ENCODE data around the gene NTMT1. TPM values are rescaled to one million over a fixed set of nuclear protein-coding genes. Genes with fewer than 3 reads are reported as not detected.

NTMT1 gene
- total and polyA plus RNA-seq, 9 of the 15 experiments (the other 6 are each of a cell fraction or from before 2014, with no cell fraction given): 42.1 to 116 (median 74.7) TPM

DNA sequence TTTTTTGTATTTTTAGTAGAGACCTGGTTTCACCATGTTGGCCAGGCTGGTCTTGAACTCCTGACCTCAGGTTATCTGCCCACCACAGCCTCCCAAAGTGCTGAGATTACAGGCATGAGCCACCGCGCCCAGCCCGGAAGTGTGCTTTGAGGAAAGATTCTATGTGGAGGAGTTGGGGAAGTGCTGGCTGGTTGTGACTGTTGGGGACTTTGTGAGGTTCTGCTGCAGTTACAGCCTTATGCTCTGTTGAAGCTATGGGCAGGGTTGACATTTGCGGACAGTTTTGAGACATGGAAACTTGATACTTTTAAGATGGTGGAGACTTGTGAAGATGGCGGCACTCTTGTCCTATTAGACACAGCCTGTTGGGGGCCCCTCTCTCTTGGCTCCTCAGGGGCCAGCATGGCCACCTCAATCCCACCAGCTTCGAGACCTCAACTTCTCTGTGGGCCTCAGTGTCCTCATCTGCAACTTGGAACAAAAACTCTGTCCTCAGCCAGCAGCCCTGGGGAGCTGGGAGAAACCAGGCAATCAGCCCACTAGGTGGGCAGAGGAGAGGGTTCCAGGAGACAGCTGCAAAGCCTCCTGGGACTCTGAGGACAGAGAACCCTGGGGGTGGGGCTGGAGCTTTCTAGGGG lies 29.9 kb upstream of the NTMT1 start (continued):
- TF ChIP-seq ZNF699 (CRISPR knock-in tag; IDR thresholded peaks at IDR 0.05; ENCODE audit: insufficient replicate concordance) (no peak), ZBED1 (IDR thresholded peaks at IDR 0.05) (no peak), ETS1 (conservative IDR thresholded peaks at IDR 0.05; ENCODE audit: control insufficient read depth, low read depth, low read length) (no peak), WHSC1 (IDR thresholded peaks at IDR 0.05; ENCODE audit: low read length) (no peak), NUFIP1 (IDR thresholded peaks at IDR 0.05; ENCODE audit: partially characterized antibody) (no peak), NCOR1 (IDR thresholded peaks at IDR 0.05) (peak; percentile 94), MEF2D (tag; conservative IDR thresholded peaks at IDR 0.05; ENCODE audit: low read depth) (peak; percentile 87), ZNF217 (CRISPR knock-in tag; IDR thresholded peaks at IDR 0.05) (no peak), CC2D1A (IDR thresholded peaks at IDR 0.05) (peak; percentile 74; the same call in 1 of the 2 replicates), ZNF583 (CRISPR knock-in tag; IDR thresholded peaks at IDR 0.05) (peak; percentile 96), ZNF41 (CRISPR knock-in tag; conservative IDR thresholded peaks at IDR 0.05) (peak; percentile 83), DIDO1 (tag; IDR thresholded peaks at IDR 0.05; ENCODE audit: low read depth) (no peak), CBFB (CRISPR knock-in tag; IDR thresholded peaks at IDR 0.05) (no peak), EZH2 (IDR thresholded peaks at IDR 0.05; ENCODE audit: borderline replicate concordance, low read depth, low read length) (no peak), NR4A1 (CRISPR knock-in tag; IDR thresholded peaks at IDR 0.05) (0 out of 2 replicates have a peak, but pooled peaks have one; percentile 59), NR4A1 (tag; IDR thresholded peaks at IDR 0.05) (peak; percentile 98), KAT2B (IDR thresholded peaks at IDR 0.05; ENCODE audit: low read depth, low read length) (no peak), CBFA2T2 (conservative IDR thresholded peaks at IDR 0.05) (peak; percentile 93), ZNF655 (CRISPR knock-in tag; IDR thresholded peaks at IDR 0.05) (no peak), HNRNPUL1 (IDR thresholded peaks at IDR 0.05; ENCODE audit: low read length) (no peak), TCF7L2 (IDR thresholded peaks at IDR 0.05; ENCODE audit: low read depth, low read length) (no peak), POLR2H (tag; IDR thresholded peaks at IDR 0.05; ENCODE audit: low read depth) (no peak), ZNF146 (CRISPR knock-in tag; IDR thresholded peaks at IDR 0.05; ENCODE audit: unreplicated experiment) (no peak)
- TF ChIP-seq, protein P1, sequence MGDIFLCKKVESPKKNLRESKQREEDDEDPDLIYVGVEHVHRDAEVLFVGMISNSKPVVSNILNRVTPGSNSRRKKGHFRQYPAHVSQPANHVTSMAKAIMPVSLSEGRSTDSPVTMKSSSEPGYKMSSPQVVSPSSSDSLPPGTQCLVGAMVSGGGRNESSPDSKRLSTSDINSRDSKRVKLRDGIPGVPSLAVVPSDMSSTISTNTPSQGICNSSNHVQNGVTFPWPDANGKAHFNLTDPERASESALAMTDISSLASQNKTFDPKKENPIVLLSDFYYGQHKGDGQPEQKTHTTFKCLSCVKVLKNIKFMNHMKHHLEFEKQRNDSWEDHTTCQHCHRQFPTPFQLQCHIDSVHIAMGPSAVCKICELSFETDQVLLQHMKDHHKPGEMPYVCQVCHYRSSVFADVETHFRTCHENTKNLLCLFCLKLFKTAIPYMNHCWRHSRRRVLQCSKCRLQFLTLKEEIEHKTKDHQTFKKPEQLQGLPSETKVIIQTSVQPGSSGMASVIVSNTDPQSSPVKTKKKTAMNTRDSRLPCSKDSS (IDR thresholded peaks at IDR 0.05; ENCODE audit: low read depth, partially characterized antibody): no peak
- TF ChIP-seq, protein P2, sequence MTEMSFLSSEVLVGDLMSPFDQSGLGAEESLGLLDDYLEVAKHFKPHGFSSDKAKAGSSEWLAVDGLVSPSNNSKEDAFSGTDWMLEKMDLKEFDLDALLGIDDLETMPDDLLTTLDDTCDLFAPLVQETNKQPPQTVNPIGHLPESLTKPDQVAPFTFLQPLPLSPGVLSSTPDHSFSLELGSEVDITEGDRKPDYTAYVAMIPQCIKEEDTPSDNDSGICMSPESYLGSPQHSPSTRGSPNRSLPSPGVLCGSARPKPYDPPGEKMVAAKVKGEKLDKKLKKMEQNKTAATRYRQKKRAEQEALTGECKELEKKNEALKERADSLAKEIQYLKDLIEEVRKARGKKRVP (CRISPR knock-in tag; IDR thresholded peaks at IDR 0.05): peak; percentile 77; the same call in 1 of the 2 replicates

Measured in K562 (cell line).